ENCODE results near the gene ZBTB25. TPM values are rescaled to one million over a fixed set of nuclear protein-coding genes. Genes with fewer than 3 reads are reported as not detected.

The ZBTB25 gene
- total RNA-seq, 1 donor from 2014 or later: 9.4 TPM

GRCh38 chr14:64468451-64468850, 35.2 kb downstream of the ZBTB25 start:
- H3K4me1 Mint-ChIP-seq (ENCODE audit: unreplicated experiment): peaks cover 6% of the 10 kb centered on the region
- no peaks in the 10 kb centered on the region for H3K27me3 Mint-ChIP-seq (ENCODE audit: unreplicated experiment)
- no peak overlapping the region for H3K27ac Mint-ChIP-seq (ENCODE audit: unreplicated experiment)
- no peak overlapping the region for H3K4me3 Mint-ChIP-seq (ENCODE audit: unreplicated experiment)
- no peaks in the 10 kb centered on the region for H3K9me3 Mint-ChIP-seq (ENCODE audit: unreplicated experiment)
- no peaks in the 10 kb centered on the region for H3K36me3 Mint-ChIP-seq (ENCODE audit: low read depth, unreplicated experiment)
- TF ChIP-seq, protein P1, sequence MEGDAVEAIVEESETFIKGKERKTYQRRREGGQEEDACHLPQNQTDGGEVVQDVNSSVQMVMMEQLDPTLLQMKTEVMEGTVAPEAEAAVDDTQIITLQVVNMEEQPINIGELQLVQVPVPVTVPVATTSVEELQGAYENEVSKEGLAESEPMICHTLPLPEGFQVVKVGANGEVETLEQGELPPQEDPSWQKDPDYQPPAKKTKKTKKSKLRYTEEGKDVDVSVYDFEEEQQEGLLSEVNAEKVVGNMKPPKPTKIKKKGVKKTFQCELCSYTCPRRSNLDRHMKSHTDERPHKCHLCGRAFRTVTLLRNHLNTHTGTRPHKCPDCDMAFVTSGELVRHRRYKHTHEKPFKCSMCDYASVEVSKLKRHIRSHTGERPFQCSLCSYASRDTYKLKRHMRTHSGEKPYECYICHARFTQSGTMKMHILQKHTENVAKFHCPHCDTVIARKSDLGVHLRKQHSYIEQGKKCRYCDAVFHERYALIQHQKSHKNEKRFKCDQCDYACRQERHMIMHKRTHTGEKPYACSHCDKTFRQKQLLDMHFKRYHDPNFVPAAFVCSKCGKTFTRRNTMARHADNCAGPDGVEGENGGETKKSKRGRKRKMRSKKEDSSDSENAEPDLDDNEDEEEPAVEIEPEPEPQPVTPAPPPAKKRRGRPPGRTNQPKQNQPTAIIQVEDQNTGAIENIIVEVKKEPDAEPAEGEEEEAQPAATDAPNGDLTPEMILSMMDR (IDR thresholded peaks at IDR 0.05; ENCODE audit: unreplicated experiment): no peak
- no peak for DNase-seq (ENCODE audit: low spot score)

- Mint-ChIP-seq H3K4me1 (ENCODE audit: unreplicated experiment) (peaks cover 6% of the 10 kb centered on the region), H3K9me3 (ENCODE audit: unreplicated experiment) (no peaks in the 10 kb centered on the region), H3K27me3 (ENCODE audit: unreplicated experiment) (peaks cover 2% of the 10 kb centered on the region), H3K4me3 (ENCODE audit: unreplicated experiment) (no peak overlapping the region), H3K27ac (ENCODE audit: unreplicated experiment) (no peak overlapping the region), H3K36me3 (ENCODE audit: low read depth, unreplicated experiment) (no peaks in the 10 kb centered on the region)
- TF ChIP-seq, protein P1 (IDR thresholded peaks at IDR 0.05; ENCODE audit: unreplicated experiment): no peak
- DNase-seq (ENCODE audit: low spot score): no peak
Measured at GRCh38 chr14:64467566-64467965, 36.1 kb downstream of the ZBTB25 start.

DNA sequence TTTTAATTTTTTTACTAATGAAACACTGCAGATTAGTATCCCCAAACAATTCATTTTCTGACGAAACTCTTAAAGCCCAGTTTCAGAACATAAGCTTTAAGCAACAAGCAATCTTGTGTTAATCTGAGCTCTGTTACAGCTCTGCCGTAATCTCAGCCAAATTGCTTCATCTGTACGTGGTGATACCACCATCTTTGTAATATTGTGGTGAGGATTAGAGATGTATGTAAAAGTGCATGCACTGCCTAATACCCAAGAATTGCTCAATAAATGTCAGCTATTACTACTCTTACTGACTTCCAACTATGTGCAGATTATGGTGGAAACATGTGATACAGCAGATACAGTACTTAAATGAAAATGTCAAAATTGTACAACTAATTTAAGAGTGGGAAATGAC, 36.5 kb downstream of the ZBTB25 start:
- Mint-ChIP-seq H3K4me1 (ENCODE audit: unreplicated experiment) (peaks cover 6% of the 10 kb centered on the region), H3K36me3 (ENCODE audit: low read depth, unreplicated experiment) (no peaks in the 10 kb centered on the region), H3K9me3 (ENCODE audit: unreplicated experiment) (no peaks in the 10 kb centered on the region), H3K4me3 (ENCODE audit: unreplicated experiment) (no peak overlapping the region), H3K27ac (ENCODE audit: unreplicated experiment) (no peak overlapping the region), H3K27me3 (ENCODE audit: unreplicated experiment) (peaks cover 2% of the 10 kb centered on the region)
- TF ChIP-seq, protein P1 (IDR thresholded peaks at IDR 0.05; ENCODE audit: unreplicated experiment): no peak
- DNase-seq (ENCODE audit: low spot score): no peak

DNA sequence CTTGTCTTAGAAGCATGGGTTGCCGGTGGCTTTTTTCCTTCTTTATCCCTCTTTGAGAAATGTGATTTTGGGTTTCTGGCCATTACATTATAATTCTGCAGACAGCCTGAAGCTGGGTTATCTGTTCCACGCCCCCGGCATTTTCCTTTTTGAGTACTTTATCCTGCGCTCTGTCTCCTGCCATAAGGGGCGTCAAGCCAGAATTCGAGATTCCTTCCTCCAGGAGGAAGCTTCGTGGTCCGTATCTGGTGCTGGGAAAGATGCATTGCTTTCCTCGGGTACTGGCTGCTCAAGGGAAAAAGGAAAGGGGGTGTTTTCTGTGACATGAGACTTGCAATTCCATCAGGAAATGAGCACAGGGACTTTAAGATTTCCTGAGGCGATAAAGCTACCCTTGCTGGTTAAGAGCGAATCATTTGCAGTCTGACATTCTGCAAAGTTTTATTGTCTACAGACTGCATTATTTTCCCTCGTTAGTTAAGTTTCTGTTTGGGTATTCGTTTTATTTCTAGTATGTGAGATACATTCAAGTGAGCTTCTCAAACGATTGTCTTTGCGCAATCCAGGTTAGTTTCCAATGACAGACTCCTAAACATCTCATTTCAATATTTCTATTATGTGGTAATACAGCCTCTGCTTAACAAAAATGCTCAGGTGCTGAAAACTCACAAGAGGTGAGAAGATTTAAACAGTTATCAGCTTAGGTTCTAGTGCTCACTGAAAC, 37.6 kb downstream of the ZBTB25 start:
- H3K27ac Mint-ChIP-seq (ENCODE audit: unreplicated experiment): peak overlapping the region; percentile 50
- H3K27me3 Mint-ChIP-seq (ENCODE audit: unreplicated experiment): peaks cover 2% of the 10 kb centered on the region
- peaks cover under 1% of the 10 kb centered on the region for H3K36me3 Mint-ChIP-seq (ENCODE audit: low read depth, unreplicated experiment)
- no peaks in the 10 kb centered on the region for H3K9me3 Mint-ChIP-seq (ENCODE audit: unreplicated experiment)
- TF ChIP-seq, protein P1 (IDR thresholded peaks at IDR 0.05; ENCODE audit: unreplicated experiment): no peak
- peaks cover 6% of the 10 kb centered on the region for H3K4me1 Mint-ChIP-seq (ENCODE audit: unreplicated experiment)
- peak overlapping the region; percentile 95 for H3K4me3 Mint-ChIP-seq (ENCODE audit: unreplicated experiment)
- DNase-seq (ENCODE audit: low spot score): peak; percentile 49

GRCh38 chr14:64465191-64465822, 38.3 kb downstream of the ZBTB25 start, which contains the start of gene AKAP5:
AKAP5 (plus strand) TSS chr14:64465499; CDS start chr14:64468395, 2,896 bp downstream.
- Mint-ChIP-seq H3K4me1 (ENCODE audit: unreplicated experiment) (peaks cover 6% of the 10 kb centered on the region), H3K27ac (ENCODE audit: unreplicated experiment) (peak within 1 kb of the TSS; percentile 50), H3K27me3 (ENCODE audit: unreplicated experiment) (peaks cover 2% of the 10 kb centered on the region), H3K4me3 (ENCODE audit: unreplicated experiment) (peak within 1 kb of the TSS; percentile 95), H3K36me3 (ENCODE audit: low read depth, unreplicated experiment) (peaks cover 2% of the 10 kb centered on the region), H3K9me3 (ENCODE audit: unreplicated experiment) (no peaks in the 10 kb centered on the region)
- TF ChIP-seq, protein P1 (IDR thresholded peaks at IDR 0.05; ENCODE audit: unreplicated experiment): peak; percentile 9
- peak; percentile 86 for DNase-seq (ENCODE audit: low spot score)

Data from endothelial cell (in vitro differentiated cells).